IMR-90 (cell line): ENCODE results near the gene USP53. TPM values are rescaled to one million over a fixed set of nuclear protein-coding genes. Genes with fewer than 3 reads are reported as not detected.
"Not testable (repeated sequence)": the region's sequence is repeated elsewhere in the genome, so short reads cannot be mapped to it uniquely, and the experiment has no call there.

Source experiments
- ATAC-seq: fragments of 200-7000 bp; cut with Tn5 transposase; 2 replicates; pipeline ENCODE4 v1.9.1; 2020; ENCODE audit warnings: low read depth, mild to moderate bottlenecking, moderate library complexity
- BruUV-seq: library from RNA; stranded (reverse); fragments of 400-500 nt; replicated peaks from 2 replicates; lab custom pipeline; 2021; lab: Mats Ljungman, UMichigan
- CTCF ChIA-PET: fragments of 300-600 bp; formaldehyde crosslinking; extraction: SDS; loops from one replicate; lab custom pipeline; 2021; ENCODE audit warnings: antibody characterized with exemption; lab: Yijun Ruan, JAX
- POLR2A ChIA-PET: fragments of 300-600 bp; sonication (Branson Sonifier 250); formaldehyde crosslinking; loops from one replicate; lab custom pipeline; 2022; ENCODE audit warnings: antibody characterized with exemption; ENCODE audit not compliant: unreplicated experiment; lab: Charles Lee
- DNase-seq: peaks from one replicate; pipeline ENCODE4 v3.0.0; 2013
- H2AFZ ChIP-seq: replicated peaks from 2 replicates; pipeline ENCODE3; 2013; ENCODE audit warnings: low read length, mild to moderate bottlenecking; ENCODE audit not compliant: poor library complexity
- H2AK5ac ChIP-seq: 2 replicates; pipeline ENCODE4 v1.6.1; 2013; ENCODE audit warnings: low read depth, low read length, inconsistent platforms
- H2AK9ac ChIP-seq: replicated peaks from 2 replicates; pipeline ENCODE3; 2013; ENCODE audit warnings: mild to moderate bottlenecking, low read depth, low read length, moderate library complexity; ENCODE audit not compliant: poor library complexity
- H2BK120ac ChIP-seq: 2 replicates; pipeline ENCODE4 v1.6.1; 2013; ENCODE audit warnings: low read depth, low read length, inconsistent platforms
- H2BK15ac ChIP-seq: 3 replicates; pipeline ENCODE4 v1.6.1; 2013; ENCODE audit warnings: low read depth, low read length, inconsistent platforms
- H2BK20ac ChIP-seq: 2 replicates; pipeline ENCODE4 v1.6.1; 2013; ENCODE audit warnings: low read depth, mild to moderate bottlenecking, inconsistent platforms, low read length, moderate library complexity
- H2BK5ac ChIP-seq: 2 replicates; pipeline ENCODE4 v1.6.1; 2013; ENCODE audit warnings: mild to moderate bottlenecking, low read depth, low read length, inconsistent platforms; ENCODE audit not compliant: poor library complexity, severe bottlenecking
- H3K14ac ChIP-seq: replicated peaks from 2 replicates; pipeline ENCODE4 v1.6.1; 2013; ENCODE audit warnings: low read depth, low read length, inconsistent platforms
- H3K18ac ChIP-seq: 2 replicates; pipeline ENCODE4 v1.6.1; 2013; ENCODE audit warnings: low read depth, low read length, control low read depth
- H3K23ac ChIP-seq: 2 replicates; pipeline ENCODE4 v1.6.1; 2013; ENCODE audit warnings: low read depth, low read length, inconsistent platforms
- H3K27ac ChIP-seq: 2 replicates; pipeline ENCODE4 v1.5.1; 2013; ENCODE audit warnings: mild to moderate bottlenecking, control low read depth, low read length; ENCODE audit not compliant: insufficient read depth
- H3K27me3 ChIP-seq: 2 replicates; pipeline ENCODE4 v1.6.1; 2013; ENCODE audit warnings: low read length; ENCODE audit not compliant: control insufficient read depth, insufficient read depth
- H3K36me3 ChIP-seq: 2 replicates; pipeline ENCODE4 v1.6.1; 2013; ENCODE audit warnings: low read length, mixed read lengths; ENCODE audit not compliant: control insufficient read depth, insufficient read depth
- H3K4ac ChIP-seq: 2 replicates; pipeline ENCODE4 v1.6.1; 2013; ENCODE audit warnings: low read depth, low read length, inconsistent platforms
- H3K4me1 ChIP-seq: 2 replicates; pipeline ENCODE4 v1.6.1; 2013; ENCODE audit warnings: low read length, mixed read lengths; ENCODE audit not compliant: control insufficient read depth, insufficient read depth
- H3K4me2 ChIP-seq: 2 replicates; pipeline ENCODE4 v1.6.1; 2013; ENCODE audit warnings: low read depth, mild to moderate bottlenecking, control low read depth, low read length, moderate library complexity
- H3K4me3 ChIP-seq: 2 replicates; pipeline ENCODE4 v1.5.1; 2013; ENCODE audit warnings: low read depth, mild to moderate bottlenecking, control low read depth, low read length, moderate library complexity; ENCODE audit not compliant: insufficient read depth
- H3K56ac ChIP-seq: 2 replicates; pipeline ENCODE4 v1.6.1; 2013; ENCODE audit warnings: low read length, inconsistent platforms; ENCODE audit not compliant: insufficient read depth; ENCODE audit errors: extremely low read depth
- H3K79me1 ChIP-seq, 2 experiments: 2 replicates each; pipeline ENCODE4 v1.6.1; 2013; ENCODE audit warnings: low read length in 2 of 2, inconsistent platforms in 1 of 2, low read depth in 1 of 2
- H3K9ac ChIP-seq: 2 replicates; pipeline ENCODE4 v1.6.1; 2013; ENCODE audit warnings: low read depth, low read length, control low read depth
- H3K9me1 ChIP-seq: 2 replicates; pipeline ENCODE4 v1.6.1; 2013; ENCODE audit warnings: low read length, inconsistent platforms; ENCODE audit not compliant: insufficient read depth
- H3K9me3 ChIP-seq: 2 replicates; pipeline ENCODE4 v1.6.1; 2013; ENCODE audit warnings: low read length; ENCODE audit not compliant: control insufficient read depth, insufficient read depth
- H4K20me1 ChIP-seq: 2 replicates; pipeline ENCODE4 v1.6.1; 2013; ENCODE audit warnings: low read length, inconsistent platforms; ENCODE audit not compliant: insufficient read depth
- H4K5ac ChIP-seq: 2 replicates; pipeline ENCODE4 v1.6.1; 2013; ENCODE audit warnings: mild to moderate bottlenecking, low read depth, low read length, control low read depth
- H4K8ac ChIP-seq, 2 experiments: 2 replicates each; pipeline ENCODE4 v1.6.1; 2013; ENCODE audit warnings: low read depth in 2 of 2, low read length in 2 of 2, control low read depth in 1 of 2, inconsistent platforms in 1 of 2
- H4K91ac ChIP-seq: 2 replicates; pipeline ENCODE4 v1.6.1; 2013; ENCODE audit warnings: low read depth, low read length, inconsistent platforms; ENCODE audit not compliant: insufficient read depth
- FOS ChIP-seq: fragments of 150-350 bp; IDR thresholded peaks from 2 replicates; pipeline ENCODE4 v1.6.1; 2016; ENCODE audit warnings: low read depth, low read length
- MAFK ChIP-seq: IDR thresholded peaks from 2 replicates; pipeline ENCODE4 v1.6.1; 2012; ENCODE audit warnings: low read depth, low read length, improper control_type of control experiment
- WGBS, 2 experiments: methylation state at CpG; one replicate each; pipeline versions ENCODE4 v1.1.5 to v1.1.7; 2013; ENCODE audit warnings: missing lambda C conversion rate in 2 of 2; ENCODE audit not compliant: insufficient read length in 1 of 2; ENCODE audit errors: extremely low coverage in 2 of 2; 5-methylcytosine and 5-hydroxymethylcytosine counted together
- dilution Hi-C: fragments of 300-500 bp; cut with HindIII; formaldehyde crosslinking; loops from one replicate; pipeline ENCODE4 v1.14.3; 2018; ENCODE audit warnings: low sequenced_read_pairs; ENCODE audit not compliant: unreplicated experiment
- in situ Hi-C: fragments of 300-500 bp; cut with MboI; formaldehyde crosslinking; loops from 3 replicates; pipeline ENCODE4 v1.14.3; 2019; ENCODE audit warnings: low sequenced_read_pairs, inconsistent platforms, mixed read lengths
- intact Hi-C: fragments of 100-400 bp; cut with micrococcal nuclease; formaldehyde crosslinking; loops from 2 replicates; pipeline ENCODE4 v1.10.0; 2022
- polyA plus RNA-seq, 3 experiments: library from polyadenylated mRNA; depleted of rRNA; stranded (reverse); fragments of >200 nt; gene quantifications; 2 replicates each; pipeline ENCODE4 v1.2.3, GENCODE V29; 2012; ENCODE audit warnings: low replicate concordance in 1 of 3
- total RNA-seq: library from RNA; depleted of rRNA; stranded (reverse); fragments of >200 nt; gene quantifications from 2 replicates; pipeline ENCODE4 v1.2.3, GENCODE V29; 2012

The USP53 gene
- total and polyA plus RNA-seq, 2 of the 4 experiments (the other 2 are of a cell fraction) = 11.2 to 24.0 TPM

DNA sequence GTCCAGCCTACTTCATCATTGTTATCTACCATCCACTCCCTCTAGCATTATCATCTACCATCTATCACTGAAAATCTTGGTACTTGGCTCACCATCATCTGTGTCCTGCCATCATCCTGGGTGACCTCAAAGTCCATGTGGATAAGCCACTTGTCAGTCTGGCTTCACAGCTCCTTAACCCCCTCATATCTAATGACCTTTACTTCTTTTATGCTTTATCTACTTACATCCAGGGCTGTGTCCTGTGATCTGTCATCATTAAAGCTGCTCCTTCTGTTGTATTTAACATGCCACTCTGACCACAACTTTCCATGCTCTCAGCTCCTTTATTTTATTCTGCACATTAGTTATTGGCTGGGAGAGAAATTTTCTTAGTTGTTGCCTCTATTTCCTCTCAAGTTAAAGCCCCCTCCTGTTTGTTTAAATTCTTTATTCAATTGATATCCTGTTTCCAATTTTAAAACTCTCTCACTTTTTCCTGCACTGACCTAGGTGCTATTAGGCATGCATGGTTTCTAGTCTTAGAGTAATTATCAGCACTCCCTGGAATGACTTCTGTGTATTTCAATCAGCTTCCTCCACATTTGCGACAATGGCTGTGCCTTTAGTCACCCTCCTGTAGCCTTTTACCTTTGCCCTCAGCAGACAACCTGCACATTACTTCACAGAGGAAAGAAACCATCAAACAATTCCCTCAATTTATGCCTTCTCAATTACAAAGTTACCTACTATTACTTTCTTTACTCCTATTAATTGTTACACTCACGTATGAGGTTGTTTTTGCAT, 117.5 kb downstream of the USP53 start:
- no peaks in the 10 kb centered on the region for H3K79me1 ChIP-seq
- no peaks in the 10 kb centered on the region for H3K4me1 ChIP-seq
- H3K4me3 ChIP-seq = no peak overlapping the region
- H3K9me1 ChIP-seq = no peaks in the 10 kb centered on the region
- dilution Hi-C loops (no loop called here), in situ Hi-C loops (no loop called here), intact Hi-C loops (no loop called here)
- no peak overlapping the region for H2AK5ac ChIP-seq
- H2AFZ ChIP-seq = no peak overlapping the region
- ATAC-seq (no peak), DNase-seq (no peak)
- H3K56ac ChIP-seq = no peak overlapping the region
- no peaks in the 10 kb centered on the region for H4K20me1 ChIP-seq
- no peak overlapping the region for H2BK5ac ChIP-seq
- peaks cover 7% of the 10 kb centered on the region; the same call in 1 of the 2 replicates for H3K27me3 ChIP-seq
- H3K23ac ChIP-seq = no peak overlapping the region
- no peak overlapping the region for H3K4ac ChIP-seq
- no peak overlapping the region for H2BK120ac ChIP-seq
- no peak overlapping the region for H2AK9ac ChIP-seq
- no peak overlapping the region for H3K14ac ChIP-seq
- no peak overlapping the region for H4K5ac ChIP-seq
- no peak overlapping the region for H3K27ac ChIP-seq
- no peaks in the 10 kb centered on the region for H3K36me3 ChIP-seq
- H4K91ac ChIP-seq = no peak overlapping the region
- H2BK15ac ChIP-seq = no peak overlapping the region
- POLR2A ChIA-PET = no interaction called here
- CTCF ChIA-PET = no interaction called here
- H3K9me3 ChIP-seq = no peaks in the 10 kb centered on the region
- H4K8ac ChIP-seq = no peak overlapping the region
- H3K4me2 ChIP-seq = no peak overlapping the region
- H3K9ac ChIP-seq = no peak overlapping the region
- TF ChIP-seq FOS = no peak
- no peak for TF ChIP-seq MAFK
- no CpG with 5 or more reads among the region's 2 CpGs for WGBS, 2 experiments
- BruUV-seq = no TSS peak
- H2BK20ac ChIP-seq = no peak overlapping the region
- H3K18ac ChIP-seq = no peak overlapping the region

DNA sequence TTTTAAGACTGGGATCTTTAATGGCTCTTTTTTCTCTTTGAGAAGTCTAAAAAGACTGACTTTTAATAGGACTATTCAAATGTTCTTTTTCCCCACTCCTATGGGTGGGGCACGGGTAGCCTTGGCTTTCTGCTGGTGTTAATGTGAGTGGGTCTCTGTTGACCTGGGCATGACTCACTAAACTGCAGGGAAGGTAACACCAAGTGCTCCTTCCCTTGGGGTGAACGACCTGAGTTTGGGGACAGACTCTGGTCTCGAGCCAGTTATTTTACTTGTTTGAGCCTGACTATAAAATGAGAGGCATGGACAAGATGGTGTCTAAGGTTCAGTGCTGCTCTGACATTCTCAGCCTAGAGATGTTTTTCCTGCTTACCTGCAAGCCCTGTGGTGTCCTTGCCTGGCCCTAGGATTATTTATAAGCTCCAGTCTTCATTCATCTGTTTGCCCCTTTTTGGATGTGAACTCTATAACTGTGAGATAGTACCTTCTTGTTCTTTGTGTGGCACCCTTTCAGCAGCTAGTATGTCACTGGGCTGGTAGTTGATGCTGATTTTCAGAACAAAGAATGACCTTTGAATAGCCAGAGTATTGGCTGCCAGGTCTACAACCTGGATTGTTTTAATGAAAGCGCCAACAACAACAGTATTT, 123.9 kb downstream of the USP53 start:
- H4K5ac ChIP-seq, DNase-seq, H2BK20ac ChIP-seq, H4K20me1 ChIP-seq, H3K23ac ChIP-seq, CTCF ChIA-PET, H4K91ac ChIP-seq, H3K9me1 ChIP-seq, H2AK5ac ChIP-seq, ATAC-seq, H2AFZ ChIP-seq, H2BK15ac ChIP-seq, H3K56ac ChIP-seq, H3K27ac ChIP-seq, H3K79me1 ChIP-seq, H2AK9ac ChIP-seq, H3K9ac ChIP-seq, H3K4me3 ChIP-seq, BruUV-seq, H3K4me1 ChIP-seq, H3K4me2 ChIP-seq, POLR2A ChIA-PET, in situ Hi-C loops, H3K18ac ChIP-seq, H3K36me3 ChIP-seq, H3K14ac ChIP-seq, H3K27me3 ChIP-seq, H4K8ac ChIP-seq, H2BK5ac ChIP-seq, H2BK120ac ChIP-seq, H3K9me3 ChIP-seq, intact Hi-C loops, H3K4ac ChIP-seq, dilution Hi-C loops: not testable (repeated sequence)
- no CpG with 5 or more reads among the region's 4 CpGs for WGBS, 2 experiments
